Mesenteric fat pad (tissue), 1 donor: ENCODE data around the gene CNPY1. TPM values are rescaled to one million over a fixed set of nuclear protein-coding genes. Genes with fewer than 3 reads are reported as not detected.
"Not testable (repeated sequence)": the region's sequence is repeated elsewhere in the genome, so short reads cannot be mapped to it uniquely, and the experiment has no call there.

Experiments
- DNase-seq: peaks from one replicate; pipeline ENCODE4 v3.0.0-alpha.2; 2020; ENCODE audit warnings: low spot score
- total RNA-seq: library from RNA; stranded (reverse); fragmentation: NEBNext Ultra II Directional; extraction: Animal tissue kit (Norgen Biotek cat#: 25700); gene quantifications from one replicate; pipeline ENCODE4 v1.2.1, GENCODE V29; 2021
- donor health status: DM: yes; HTN: yes; CAD: no.

CNPY1 gene
- total RNA-seq, 1 donor from 2014 or later: not detected

GRCh38 chr7:155534691-155535090 lies 11.7 kb downstream of the CNPY1 start:
- DNase-seq: no peak

DNA sequence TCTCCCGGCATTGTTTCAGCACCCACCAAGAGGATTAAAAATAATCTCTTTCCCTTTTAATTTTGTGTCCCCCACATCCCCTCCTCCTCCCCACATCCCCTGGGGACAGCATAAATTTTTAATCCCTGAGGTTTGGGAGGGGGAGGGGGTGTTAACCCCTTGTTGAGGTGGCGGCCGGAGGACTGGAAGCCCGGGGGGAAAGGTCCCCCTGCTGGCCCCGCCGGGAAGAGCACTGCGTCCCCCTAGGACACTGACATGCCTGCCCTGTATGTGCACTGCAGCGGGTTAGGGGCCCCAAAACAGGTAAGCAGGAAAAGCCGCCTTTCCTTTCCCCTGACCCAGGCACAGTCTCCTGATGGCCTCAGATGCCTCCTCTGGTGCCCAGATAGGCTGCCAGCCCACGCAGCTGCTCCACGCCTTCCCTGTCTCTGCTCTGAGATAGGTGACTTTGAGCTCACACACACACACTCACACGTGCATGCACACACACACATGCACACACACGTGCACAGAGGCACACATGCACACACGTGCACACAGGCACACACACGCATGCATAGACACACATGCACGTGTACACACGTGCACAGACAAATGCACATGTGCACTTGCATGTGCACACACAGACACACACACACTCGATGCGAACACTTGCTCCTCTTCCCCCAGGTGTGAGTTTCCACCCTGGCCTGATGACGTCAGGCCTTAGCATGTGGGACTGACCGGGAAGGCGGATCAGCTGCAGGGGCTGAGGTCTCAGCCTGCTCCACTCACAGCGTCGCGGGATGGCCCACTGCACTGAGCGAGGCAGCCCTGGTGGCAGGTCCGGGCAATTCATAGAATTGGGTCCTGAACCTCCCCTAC lies 12.3 kb downstream of the CNPY1 start:
- no peak for DNase-seq

- no peak for DNase-seq
These were observed 13.1 kb downstream of the CNPY1 start for GRCh38 chr7:155533120-155533826.

DNA sequence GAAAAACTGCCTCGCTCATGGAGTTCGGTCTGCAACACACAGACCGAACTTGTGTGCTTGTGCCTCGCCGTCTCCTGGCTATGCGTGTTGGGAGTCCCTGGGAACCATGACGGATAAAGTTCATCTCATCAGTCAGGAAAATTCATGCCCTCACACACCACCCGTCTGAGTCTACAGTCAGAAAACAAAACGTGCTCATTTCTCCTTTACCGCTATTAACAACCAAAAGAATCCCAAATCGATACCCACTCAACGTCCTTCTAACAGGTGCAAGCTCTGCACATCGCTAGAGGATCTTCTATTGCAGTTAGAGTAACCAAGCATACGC lies 13.6 kb downstream of the CNPY1 start:
- DNase-seq: no peak

- DNase-seq: peak; percentile 35
These were observed 14.7 kb downstream of the CNPY1 start for GRCh38 chr7:155531681-155532080.

- peak; percentile 26 for DNase-seq
These were observed 15.8 kb downstream of the CNPY1 start for GRCh38 chr7:155530601-155531000.

DNA sequence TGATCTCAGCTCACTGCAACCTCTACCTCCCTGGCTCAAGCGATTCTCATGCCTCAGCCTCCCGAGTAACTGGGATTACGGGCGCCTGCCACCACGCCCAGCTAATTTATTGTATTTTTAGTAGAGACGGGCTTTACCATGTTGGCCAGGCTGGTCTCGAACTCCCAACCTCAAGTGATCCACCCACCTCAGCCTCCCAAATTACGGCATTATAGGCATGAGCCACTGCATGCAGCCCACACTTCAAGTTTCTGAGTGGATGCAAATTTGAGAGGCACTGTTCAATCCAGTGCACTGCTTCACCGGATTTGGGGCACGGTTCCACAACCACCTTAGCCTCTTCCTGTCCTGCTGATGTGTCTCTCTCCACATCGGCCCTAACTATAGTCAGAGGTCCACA lies 16.5 kb downstream of the CNPY1 start:
- DNase-seq: peak; percentile 60

GRCh38 chr7:155529346-155529745 lies 17.0 kb downstream of the CNPY1 start:
- DNase-seq: peak; percentile 47

- DNase-seq: peak; percentile 65
These were observed 18.7 kb downstream of the CNPY1 start for GRCh38 chr7:155527664-155528063.

DNA sequence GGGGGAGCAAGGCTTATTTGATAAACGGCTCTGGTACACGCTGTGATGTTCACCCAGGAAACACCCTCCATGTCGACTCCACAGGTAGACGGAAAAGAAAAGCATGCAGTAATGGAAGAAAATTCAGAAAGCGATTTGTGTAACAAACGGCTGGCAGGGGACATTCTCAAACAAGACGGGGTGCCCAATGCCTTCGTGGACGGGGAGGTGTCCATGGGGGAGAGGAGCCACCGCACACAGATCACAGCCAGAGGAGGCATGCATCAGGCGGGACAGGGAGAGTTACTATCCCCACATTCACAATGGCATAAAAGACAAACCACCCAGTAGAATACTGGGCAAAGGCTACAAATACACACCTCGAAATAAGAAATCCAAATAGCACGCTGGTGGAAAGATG lies 20.1 kb downstream of the CNPY1 start:
- DNase-seq: peak; percentile 51

- DNase-seq: no peak
These were observed 22.3 kb downstream of the CNPY1 start for GRCh38 chr7:155524018-155524556.

DNA sequence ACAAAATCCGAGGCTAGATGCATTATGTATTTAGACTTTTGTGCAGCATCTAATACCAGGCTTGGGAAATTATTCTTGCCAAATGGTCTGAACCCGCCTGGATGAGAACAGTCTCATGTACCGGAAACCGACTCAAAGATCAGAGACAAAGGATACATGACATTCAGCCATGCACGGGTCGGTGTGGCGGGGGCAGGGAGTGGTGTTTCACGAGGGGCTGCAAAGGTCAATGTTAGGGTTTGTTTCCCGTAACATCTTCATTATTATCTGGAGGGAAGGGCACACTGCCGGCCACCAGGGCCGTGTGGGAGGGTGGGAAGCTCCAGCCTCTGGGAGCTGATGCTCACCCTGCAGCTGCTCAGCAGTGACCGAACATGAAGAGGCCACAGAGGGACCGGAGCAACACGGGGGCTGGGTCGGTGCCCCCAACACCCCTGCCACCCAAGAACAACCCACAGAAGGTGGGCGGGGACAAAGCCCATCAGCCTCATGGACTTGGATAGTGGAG lies 23.1 kb downstream of the CNPY1 start:
- peak; percentile 57 for DNase-seq

DNA sequence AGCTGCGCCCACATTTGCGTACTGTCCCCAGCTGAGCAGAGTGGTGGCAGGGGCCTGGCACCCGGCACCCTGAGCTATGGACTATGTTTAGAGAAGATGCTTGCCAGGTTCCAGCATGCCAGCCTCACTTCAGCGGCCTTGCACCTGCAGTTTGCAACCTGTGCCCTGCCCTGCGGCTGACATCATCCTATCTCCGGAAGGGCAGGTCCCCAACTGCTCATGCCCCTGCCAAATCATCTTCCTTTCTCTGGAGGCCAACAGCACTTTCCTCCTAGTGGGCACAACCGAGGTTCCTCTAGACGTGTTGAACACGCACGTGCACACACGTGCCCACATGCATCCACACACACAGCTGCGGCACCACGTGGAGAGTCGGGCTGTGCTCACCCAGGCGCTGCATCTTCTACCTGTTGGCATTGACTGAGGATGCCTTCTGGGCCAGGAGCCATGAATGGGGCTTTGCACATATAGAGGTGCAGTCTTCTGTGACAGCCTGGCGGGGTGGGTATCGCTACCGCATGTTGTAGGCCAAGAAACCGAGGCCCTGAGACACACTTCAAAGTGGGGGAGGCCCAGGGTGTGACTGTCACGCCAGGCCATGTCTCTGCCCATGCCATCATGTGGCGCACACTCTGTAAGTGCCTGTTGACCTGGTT lies 24.5 kb downstream of the CNPY1 start:
- peak; percentile 79 for DNase-seq

DNA sequence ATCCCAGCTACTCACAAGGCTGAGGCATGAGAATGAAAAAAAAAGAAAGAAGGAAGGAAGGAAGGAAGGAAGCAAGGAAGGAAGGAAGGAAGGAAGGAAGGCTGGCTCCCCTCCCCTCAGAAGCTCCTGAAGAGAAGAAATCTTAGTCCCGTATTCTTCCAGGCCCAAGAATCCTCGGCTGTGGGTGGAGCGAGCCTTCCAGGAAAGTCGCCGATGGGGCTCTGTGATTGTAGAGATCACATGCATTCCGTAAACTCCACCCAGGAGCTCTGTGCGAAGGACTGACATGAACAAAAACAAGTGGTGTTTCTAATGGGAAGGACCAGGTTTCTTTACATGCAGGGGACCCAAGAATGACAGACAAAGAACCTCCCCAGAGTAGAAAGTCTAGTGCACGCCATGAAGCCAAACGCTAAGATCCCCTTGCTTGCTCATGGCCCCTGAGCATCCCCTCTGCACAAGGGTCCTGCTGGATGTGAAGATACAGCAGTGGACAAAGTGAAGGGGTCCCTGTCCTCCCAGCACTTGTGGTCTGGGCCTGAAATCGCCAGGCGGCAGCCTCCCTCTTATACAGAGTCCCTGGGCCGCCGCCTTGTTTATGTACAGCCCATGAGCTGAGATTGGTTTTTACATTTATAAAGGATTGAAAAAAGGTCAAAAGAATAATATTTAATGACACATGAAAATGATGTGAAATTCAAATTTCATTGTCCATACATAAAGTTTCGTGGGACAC lies 25.2 kb downstream of the CNPY1 start:
- peak; percentile 59 for DNase-seq

DNA sequence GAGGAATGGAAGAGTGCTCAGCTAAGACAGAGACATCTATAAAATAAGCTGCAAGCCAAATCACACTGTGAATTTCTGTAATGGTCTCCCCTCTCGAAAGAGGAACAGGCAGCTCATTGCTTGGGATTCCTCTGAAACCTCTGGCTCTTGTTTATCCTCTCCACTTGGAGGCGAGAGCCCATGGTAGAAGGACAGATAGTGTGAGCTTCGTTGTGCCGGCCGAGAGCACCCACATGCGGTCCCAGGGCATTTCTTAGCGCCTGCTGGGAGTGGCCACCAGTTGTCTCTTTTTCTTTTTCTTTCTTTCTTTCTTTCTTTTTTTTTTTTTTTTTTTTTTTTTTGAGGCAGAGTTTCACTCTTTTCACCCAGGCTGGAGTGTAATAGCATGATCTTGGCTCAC lies 26.2 kb downstream of the CNPY1 start:
- DNase-seq: no peak

- DNase-seq: not testable (repeated sequence)
These were observed 27.0 kb downstream of the CNPY1 start for GRCh38 chr7:155519358-155519757.

DNA sequence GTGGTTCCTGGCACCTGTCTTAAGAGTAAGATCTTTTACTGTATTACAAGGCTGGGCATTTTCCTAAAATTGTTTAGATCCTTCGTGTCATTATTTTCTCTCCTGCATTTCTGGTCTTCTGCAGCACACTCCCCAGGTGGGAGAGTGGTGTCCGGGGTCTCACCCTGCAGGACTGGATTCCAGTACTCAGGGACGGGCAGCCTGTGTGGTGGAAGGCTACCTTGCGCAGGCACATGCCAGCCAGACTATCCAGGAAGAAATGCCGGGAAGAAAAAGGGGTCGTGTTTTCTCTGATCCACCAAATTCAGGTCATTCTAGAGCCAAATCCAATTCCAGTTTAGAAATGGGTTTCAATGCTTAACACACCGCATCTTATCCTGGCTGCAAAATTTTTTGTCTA lies 27.7 kb downstream of the CNPY1 start:
- DNase-seq: peak; percentile 78

GRCh38 chr7:155517969-155518368 lies 28.4 kb downstream of the CNPY1 start:
- peak; percentile 53 for DNase-seq

DNA sequence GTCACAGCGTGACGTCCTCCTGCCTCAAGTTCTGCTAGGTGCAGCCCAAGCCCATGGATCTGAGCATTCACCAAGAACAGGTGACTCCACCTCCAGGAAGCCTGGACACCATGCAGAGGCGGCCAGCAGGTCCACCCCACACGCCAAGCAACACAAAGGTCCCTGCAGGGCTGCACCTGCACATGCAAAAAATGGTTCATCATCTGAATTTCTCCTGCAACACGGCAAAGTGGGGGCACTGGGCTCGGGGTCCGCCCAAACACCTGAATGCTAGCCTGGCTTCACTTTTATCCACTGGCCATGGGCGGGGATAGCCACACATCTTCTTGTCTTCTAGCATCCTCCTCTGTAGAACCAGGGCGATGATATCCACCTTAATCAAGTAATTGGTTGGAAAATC lies 28.9 kb downstream of the CNPY1 start:
- peak; percentile 84 for DNase-seq

- peak; percentile 78 for DNase-seq
These were observed 29.9 kb downstream of the CNPY1 start for GRCh38 chr7:155516466-155516865.

DNA sequence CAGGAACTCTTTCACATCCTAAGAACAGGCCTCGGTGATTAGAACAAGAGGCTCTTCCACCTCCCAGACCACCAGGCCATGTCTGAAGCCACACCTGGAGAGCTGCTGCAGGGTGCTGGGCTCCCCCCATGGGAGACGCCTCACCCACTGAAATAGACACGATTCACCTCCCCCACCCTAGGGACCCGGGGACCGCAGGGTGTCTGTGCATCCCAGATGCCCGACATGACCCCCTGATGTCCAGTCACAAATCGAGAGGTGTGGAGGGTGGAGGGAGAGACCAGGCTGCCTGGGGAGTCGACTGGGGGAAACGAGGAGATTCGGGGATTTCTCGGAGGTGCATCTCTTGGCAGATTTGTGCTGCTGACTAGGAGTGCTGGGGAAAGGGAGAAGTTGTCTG lies 31.0 kb downstream of the CNPY1 start:
- peak; percentile 53 for DNase-seq
